H1 (cell line): ENCODE measurements around the gene KRTAP17-1. TPM values are rescaled to one million over a fixed set of nuclear protein-coding genes. Genes with fewer than 3 reads are reported as not detected.

Source experiments
- CBX5 ChIP-seq: fragments of 300-800, 300-1000 bp; sonication (generic); IDR thresholded peaks from 2 replicates; pipeline ENCODE4 v1.7.1; 2016; ENCODE audit warnings: antibody characterized with exemption, low read length, low read depth
- SIN3A ChIP-seq, 2 experiments: IDR thresholded peaks in 1 of 2; conservative IDR thresholded peaks in 1 of 2; 2 replicates each; pipeline ENCODE4 v1.6.1; 2011 to 2012; ENCODE audit warnings: low read length in 2 of 2, improper control_type of control experiment in 1 of 2, low read depth in 1 of 2, mild to moderate bottlenecking in 1 of 2
- TAF7 ChIP-seq: optimal IDR thresholded peaks from 2 replicates; pipeline ENCODE3; 2011; ENCODE audit warnings: low read depth, mild to moderate bottlenecking, inconsistent platforms, low read length, moderate library complexity, borderline replicate concordance
- YY1 ChIP-seq: IDR thresholded peaks from 2 replicates; pipeline ENCODE4 v1.6.1; 2011; ENCODE audit warnings: low read depth, mild to moderate bottlenecking, low read length
- polyA plus RNA-seq, 7 experiments: library from polyadenylated mRNA; depleted of rRNA in 3 of 7; stranded (reverse) in 5 of 7; unstranded in 2 of 7; fragments of >200 nt in 5 of 7; fragments of 200-250 nt in 2 of 7; gene quantifications; 1 replicate in 5 of 7; 2 replicates in 1 of 7; 4 replicates in 1 of 7; pipeline versions ENCODE4 v1.2.1 to v1.2.3, GENCODE V29; 2011 to 2013; ENCODE audit warnings: missing spikeins in 2 of 7, mixed read lengths in 2 of 7
- total RNA-seq: library from RNA; stranded (reverse); fragmentation: NEBNext Ultra II Directional; extraction: Animal tissue kit (Norgen Biotek cat#: 25700); gene quantifications from 2 replicates; pipeline ENCODE4 v1.2.1, GENCODE V29; 2021
- TF ChIP-seq, protein P1 (sequence below), 3 experiments: IDR thresholded peaks; 1 replicate in 2 of 3; 2 replicates in 1 of 3; pipeline versions ENCODE4 v1.5.1 to v1.6.1; 2011; ENCODE audit warnings: low read length in 3 of 3, mild to moderate bottlenecking in 3 of 3, inconsistent platforms in 2 of 3, low read depth in 1 of 3, moderate library complexity in 1 of 3; ENCODE audit not compliant: insufficient read depth in 1 of 3; ENCODE audit errors: control extremely low read depth in 1 of 3

Gene KRTAP17-1
- total and polyA plus RNA-seq, 2 of the 8 experiments (the other 6 are each of a cell fraction or from before 2014, with no cell fraction given), result not detected

DNA sequence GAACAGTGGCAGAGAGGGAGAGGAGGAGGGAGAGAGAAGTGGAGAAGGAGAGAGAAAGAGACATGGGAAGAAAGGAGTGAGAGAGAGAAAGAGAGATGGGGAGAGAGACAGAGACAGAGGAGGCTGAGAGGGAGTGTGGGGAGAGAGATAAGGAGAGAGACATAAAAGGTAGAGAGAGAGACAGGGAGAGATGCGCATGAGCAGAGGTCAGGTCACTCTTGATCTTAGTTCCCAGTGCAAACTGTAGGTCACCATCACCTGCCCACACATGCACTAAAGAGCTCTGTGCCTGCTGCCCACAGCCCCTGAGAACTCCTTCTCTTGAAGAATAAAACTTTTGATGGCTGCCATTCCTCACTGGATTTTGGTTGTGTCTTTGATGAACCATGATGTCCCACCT lies 20.2 kb upstream of the KRTAP17-1 start (continued):
- TF ChIP-seq, protein P1, sequence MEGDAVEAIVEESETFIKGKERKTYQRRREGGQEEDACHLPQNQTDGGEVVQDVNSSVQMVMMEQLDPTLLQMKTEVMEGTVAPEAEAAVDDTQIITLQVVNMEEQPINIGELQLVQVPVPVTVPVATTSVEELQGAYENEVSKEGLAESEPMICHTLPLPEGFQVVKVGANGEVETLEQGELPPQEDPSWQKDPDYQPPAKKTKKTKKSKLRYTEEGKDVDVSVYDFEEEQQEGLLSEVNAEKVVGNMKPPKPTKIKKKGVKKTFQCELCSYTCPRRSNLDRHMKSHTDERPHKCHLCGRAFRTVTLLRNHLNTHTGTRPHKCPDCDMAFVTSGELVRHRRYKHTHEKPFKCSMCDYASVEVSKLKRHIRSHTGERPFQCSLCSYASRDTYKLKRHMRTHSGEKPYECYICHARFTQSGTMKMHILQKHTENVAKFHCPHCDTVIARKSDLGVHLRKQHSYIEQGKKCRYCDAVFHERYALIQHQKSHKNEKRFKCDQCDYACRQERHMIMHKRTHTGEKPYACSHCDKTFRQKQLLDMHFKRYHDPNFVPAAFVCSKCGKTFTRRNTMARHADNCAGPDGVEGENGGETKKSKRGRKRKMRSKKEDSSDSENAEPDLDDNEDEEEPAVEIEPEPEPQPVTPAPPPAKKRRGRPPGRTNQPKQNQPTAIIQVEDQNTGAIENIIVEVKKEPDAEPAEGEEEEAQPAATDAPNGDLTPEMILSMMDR (IDR thresholded peaks at IDR 0.05; ENCODE audit: control extremely low read depth in 1 of 3, insufficient read depth in 1 of 3, low read depth in 1 of 3, low read length in 3 of 3), result no peak
- TF ChIP-seq CBX5 (no peak), YY1 (no peak), TAF7 (no peak), SIN3A (conservative IDR thresholded peaks at IDR 0.05 in 1 of 2, IDR thresholded peaks at IDR 0.05 in 1 of 2; ENCODE audit: low read depth in 1 of 2, low read length in 2 of 2) (no peak)
